SK-N-SH (cell line): ENCODE data around the gene SNX8.

Source experiments
- MEF2A ChIP-seq: IDR thresholded peaks from 2 replicates; pipeline ENCODE4 v1.4.0; 2012; ENCODE audit warnings: low read depth, borderline replicate concordance
- POLR2AphosphoS5 ChIP-seq: IDR thresholded peaks from 2 replicates; pipeline ENCODE4 v1.6.1; 2012; ENCODE audit warnings: low read depth, low read length
- SMC3 ChIP-seq: IDR thresholded peaks from 2 replicates; pipeline ENCODE4 v1.6.1; 2012; ENCODE audit warnings: low read depth, low read length, improper control_type of control experiment
- TAF1 ChIP-seq: IDR thresholded peaks from 2 replicates; pipeline ENCODE4 v1.6.1; 2012; ENCODE audit warnings: low read depth, mild to moderate bottlenecking, low read length, moderate library complexity, borderline replicate concordance
- TEAD4 ChIP-seq: IDR thresholded peaks from 2 replicates; pipeline ENCODE4 v1.4.0; 2012; ENCODE audit warnings: mild to moderate bottlenecking, borderline replicate concordance; ENCODE audit not compliant: insufficient read depth
- YY1 ChIP-seq: IDR thresholded peaks from 2 replicates; pipeline ENCODE4 v1.4.0; 2012; ENCODE audit warnings: low read depth, mild to moderate bottlenecking
- TF ChIP-seq, protein P1 (sequence below): fragments of 200-600 bp; sonication (generic); IDR thresholded peaks from 2 replicates; pipeline ENCODE4 v1.6.1; 2017; ENCODE audit warnings: antibody characterized with exemption, mild to moderate bottlenecking, moderate library complexity
- TF ChIP-seq, protein P2 (sequence below): IDR thresholded peaks from 2 replicates; pipeline ENCODE4 v1.6.1; 2012; ENCODE audit warnings: mild to moderate bottlenecking, low read depth, low read length, moderate library complexity

GRCh38 chr7:2264158-2264557 is 50.1 kb downstream of the SNX8 start:
- TF ChIP-seq, protein P1, sequence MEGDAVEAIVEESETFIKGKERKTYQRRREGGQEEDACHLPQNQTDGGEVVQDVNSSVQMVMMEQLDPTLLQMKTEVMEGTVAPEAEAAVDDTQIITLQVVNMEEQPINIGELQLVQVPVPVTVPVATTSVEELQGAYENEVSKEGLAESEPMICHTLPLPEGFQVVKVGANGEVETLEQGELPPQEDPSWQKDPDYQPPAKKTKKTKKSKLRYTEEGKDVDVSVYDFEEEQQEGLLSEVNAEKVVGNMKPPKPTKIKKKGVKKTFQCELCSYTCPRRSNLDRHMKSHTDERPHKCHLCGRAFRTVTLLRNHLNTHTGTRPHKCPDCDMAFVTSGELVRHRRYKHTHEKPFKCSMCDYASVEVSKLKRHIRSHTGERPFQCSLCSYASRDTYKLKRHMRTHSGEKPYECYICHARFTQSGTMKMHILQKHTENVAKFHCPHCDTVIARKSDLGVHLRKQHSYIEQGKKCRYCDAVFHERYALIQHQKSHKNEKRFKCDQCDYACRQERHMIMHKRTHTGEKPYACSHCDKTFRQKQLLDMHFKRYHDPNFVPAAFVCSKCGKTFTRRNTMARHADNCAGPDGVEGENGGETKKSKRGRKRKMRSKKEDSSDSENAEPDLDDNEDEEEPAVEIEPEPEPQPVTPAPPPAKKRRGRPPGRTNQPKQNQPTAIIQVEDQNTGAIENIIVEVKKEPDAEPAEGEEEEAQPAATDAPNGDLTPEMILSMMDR: no peak
- TF ChIP-seq SMC3 (no peak), TEAD4 (no peak), MEF2A (no peak), POLR2AphosphoS5 (no peak), TAF1 (no peak), YY1 (no peak)
- TF ChIP-seq, protein P2, sequence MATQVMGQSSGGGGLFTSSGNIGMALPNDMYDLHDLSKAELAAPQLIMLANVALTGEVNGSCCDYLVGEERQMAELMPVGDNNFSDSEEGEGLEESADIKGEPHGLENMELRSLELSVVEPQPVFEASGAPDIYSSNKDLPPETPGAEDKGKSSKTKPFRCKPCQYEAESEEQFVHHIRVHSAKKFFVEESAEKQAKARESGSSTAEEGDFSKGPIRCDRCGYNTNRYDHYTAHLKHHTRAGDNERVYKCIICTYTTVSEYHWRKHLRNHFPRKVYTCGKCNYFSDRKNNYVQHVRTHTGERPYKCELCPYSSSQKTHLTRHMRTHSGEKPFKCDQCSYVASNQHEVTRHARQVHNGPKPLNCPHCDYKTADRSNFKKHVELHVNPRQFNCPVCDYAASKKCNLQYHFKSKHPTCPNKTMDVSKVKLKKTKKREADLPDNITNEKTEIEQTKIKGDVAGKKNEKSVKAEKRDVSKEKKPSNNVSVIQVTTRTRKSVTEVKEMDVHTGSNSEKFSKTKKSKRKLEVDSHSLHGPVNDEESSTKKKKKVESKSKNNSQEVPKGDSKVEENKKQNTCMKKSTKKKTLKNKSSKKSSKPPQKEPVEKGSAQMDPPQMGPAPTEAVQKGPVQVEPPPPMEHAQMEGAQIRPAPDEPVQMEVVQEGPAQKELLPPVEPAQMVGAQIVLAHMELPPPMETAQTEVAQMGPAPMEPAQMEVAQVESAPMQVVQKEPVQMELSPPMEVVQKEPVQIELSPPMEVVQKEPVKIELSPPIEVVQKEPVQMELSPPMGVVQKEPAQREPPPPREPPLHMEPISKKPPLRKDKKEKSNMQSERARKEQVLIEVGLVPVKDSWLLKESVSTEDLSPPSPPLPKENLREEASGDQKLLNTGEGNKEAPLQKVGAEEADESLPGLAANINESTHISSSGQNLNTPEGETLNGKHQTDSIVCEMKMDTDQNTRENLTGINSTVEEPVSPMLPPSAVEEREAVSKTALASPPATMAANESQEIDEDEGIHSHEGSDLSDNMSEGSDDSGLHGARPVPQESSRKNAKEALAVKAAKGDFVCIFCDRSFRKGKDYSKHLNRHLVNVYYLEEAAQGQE: no peak
